ENCODE results near the gene NPEPL1.

The NPEPL1 gene

DNA sequence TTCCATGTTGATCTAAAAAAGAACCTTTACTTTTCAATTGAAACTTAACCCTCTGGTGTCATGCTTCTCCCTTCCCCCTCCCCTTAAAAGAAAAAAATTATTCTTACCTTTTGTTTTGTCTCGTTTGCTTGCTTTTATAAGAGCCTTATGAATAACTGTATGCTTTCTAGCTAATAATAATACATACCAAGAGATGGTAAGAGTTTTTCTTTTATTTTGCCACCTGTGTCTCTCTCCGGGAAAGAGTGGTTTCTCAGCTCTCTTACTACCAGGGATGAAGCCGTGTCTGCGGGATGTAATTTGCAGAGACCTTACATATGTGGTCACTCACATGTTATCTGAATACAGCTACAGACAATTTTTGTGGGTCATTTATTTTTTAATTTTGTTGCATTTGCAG lies 33.8 kb upstream of the NPEPL1 start:
- no peak for DNase-seq

DNA sequence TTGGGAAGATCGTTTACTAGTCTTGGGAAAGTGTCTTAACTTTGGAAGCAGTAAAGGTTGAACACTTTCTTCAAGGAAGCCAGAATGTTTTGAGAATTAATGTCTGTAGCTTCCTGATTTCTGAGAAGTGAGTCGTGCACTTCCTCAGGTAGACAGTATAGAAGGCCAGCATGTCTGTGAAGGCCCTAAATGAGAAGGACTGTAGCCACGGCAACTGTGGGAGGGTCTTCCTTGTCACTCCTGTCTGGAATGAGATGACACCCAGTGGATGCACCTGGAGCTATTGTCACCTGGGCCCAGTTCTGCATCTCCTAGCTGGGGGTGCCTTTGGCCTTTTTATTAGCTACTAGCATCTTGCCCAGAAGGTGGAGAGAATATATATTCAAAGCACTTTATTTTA lies 32.8 kb upstream of the NPEPL1 start:
- DNase-seq = no peak

DNA sequence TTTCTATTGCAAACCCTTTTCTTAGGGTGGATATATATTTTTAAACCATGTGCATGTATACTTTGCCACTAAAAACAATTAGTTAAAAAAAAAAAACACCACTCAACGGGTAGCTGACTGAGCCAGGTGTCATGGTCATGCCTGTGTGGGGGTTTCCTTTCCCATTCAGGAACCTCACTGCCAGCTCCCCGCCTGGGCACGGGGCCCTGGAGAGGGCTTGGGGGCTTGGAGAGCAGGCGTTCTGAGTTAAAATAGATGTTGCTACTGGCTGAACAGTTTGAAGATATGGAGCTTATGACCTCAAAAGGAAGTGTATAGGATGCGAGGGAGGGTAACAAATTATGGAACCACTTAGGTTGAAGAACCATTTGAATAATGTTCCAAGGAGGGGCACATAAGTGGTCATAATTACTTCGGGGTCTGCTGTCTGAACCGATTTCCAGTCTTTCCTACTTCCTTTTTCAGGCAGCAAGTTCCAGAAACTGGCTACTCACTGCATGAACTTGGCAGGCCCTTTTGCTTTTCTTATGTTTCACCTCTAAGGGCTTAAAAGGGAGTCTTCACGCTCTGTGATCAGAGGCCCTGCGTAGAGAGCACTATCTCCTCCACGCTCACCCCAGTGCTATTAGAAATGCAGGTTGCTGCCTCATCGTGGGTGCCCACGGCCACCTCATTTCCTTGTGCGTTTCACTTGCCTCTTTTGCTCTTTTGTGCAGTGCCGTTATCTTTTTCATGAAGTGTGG lies 31.6 kb upstream of the NPEPL1 start:
- DNase-seq = no peak

DNA sequence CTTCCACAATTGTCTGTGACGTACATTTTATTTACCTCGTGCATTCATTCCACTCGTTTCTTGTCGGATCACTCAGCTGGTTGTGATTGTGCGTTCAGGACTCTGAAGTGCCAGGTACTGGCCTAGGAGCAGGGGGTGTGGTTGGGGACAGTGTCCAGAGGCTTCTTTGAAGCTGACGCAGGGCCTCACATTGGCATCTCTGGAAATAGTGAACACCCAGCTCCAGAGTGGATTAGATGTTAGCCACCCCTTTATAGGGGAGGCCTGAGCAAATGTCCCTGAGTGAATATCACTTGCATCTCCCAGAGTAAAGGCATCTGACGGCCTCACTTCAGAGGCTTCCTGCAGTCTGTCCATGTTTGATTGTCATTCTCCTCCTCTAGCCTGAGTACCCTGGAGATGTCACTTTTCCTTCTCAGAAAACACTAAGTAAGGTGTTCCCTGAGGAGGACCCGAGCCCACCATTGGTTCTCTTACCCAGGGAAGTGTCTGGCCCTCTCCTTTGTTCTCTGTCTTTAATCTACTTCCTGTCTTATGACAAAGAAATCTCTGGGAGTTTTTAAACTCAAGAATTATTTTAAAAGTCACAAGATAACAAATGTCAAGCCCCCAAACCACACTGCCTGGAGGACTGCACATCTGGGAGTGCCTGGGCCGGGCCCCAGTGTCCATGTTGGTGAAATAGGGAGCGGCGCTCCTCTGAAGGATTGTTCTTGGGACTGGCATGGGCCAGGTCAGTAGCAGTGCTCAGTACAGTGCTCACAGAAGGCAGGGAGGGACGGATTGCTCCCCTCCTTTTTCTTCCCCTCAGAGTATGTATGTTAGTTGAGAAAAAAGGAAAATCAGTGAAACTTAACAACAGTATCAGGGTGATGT lies 30.8 kb upstream of the NPEPL1 start:
- no peak for DNase-seq

DNA sequence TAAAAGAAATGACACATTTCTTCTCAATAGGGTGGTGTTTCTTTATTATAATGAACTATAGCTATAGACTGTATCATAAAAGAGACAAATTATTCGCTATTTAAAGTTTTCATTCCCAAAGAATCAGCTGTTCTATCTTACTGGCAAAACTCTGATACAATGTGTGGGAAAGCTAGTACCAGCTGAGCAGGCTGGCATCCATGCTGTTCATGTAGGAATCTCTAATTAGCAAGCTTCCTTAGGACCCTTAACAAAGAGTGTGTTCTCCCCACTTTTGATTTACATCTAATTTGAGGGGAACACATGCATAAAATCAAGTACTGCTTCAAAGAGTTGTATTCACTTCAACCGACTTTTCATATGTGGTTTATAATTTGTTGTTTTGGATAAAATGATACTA lies 28.3 kb upstream of the NPEPL1 start:
- DNase-seq = no peak

DNA sequence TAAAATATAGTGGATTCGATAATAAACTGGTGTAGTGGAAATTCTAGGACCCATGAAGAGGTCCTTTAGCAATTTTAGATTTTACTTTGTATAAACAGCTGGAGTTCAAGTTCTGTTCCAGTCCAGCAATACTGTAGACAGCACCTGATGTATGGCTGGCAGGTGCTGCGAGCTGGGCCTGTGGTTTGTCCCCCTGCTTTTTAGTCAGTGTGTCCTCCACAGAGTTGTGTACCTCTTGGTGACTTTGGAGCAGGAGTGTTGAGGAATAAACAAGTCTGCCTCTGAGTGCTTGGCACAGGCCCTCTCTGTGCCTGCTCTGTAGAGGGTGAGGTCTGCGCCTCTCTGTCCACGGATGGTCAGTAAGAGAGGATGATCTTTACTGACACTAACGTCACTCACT lies 27.7 kb upstream of the NPEPL1 start:
- DNase-seq = no peak

DNA sequence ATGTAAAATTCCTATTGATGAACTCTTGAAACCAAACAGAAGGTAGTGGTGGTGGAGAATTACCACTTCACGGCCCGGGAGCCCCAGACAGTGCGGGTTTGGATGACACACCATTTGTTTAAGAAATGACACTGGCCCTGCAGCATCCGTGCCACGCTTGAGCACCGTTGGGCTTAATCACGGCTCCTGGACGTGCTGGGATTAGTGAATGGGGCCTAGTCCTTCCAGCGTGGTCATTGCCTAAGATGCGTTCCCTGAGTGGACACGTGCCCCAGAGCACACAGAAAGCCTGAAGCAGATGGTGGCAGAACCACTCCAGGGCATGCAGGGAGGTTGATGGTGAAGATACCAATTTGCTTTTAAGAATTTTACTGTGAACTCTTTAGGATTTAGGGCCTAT lies 27.0 kb upstream of the NPEPL1 start:
- DNase-seq = no peak

DNA sequence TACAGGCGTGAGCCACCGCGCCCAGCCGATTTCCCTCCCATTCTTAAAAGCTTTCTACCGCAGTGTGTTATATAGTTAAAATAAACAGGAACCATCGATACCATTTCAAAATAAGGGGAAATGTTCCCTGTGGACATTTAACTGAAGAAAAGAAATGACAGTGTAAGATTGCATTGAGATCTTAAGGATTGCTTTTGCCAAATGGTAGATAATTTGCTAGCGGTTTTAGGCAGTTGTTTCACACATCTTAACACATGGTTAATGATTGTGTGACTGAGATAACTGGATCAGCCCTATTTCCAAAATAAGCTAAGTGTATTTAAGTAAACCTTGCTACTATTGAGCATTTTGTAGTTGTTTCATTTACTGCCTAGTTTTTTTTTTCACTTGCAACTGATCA lies 25.9 kb upstream of the NPEPL1 start:
- DNase-seq = no peak

DNA sequence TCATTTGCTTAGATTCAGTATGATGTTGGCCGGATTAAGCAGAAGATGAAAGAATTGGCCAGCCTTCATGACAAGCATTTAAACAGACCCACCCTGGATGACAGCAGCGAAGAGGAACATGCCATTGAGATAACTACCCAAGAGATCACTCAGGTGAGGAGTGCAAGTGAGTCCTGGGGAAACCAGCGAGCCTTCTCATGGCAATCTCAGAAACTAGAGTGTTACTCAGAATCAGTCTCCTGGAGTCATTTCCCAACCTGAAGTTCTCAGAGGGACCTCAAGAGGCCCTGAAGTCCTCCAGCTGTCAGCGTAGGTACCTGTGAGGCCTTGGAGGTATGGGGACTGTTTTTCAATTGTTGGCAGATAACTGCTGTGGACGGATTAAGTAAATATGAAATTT lies 24.6 kb upstream of the NPEPL1 start:
- no peak for DNase-seq

DNA sequence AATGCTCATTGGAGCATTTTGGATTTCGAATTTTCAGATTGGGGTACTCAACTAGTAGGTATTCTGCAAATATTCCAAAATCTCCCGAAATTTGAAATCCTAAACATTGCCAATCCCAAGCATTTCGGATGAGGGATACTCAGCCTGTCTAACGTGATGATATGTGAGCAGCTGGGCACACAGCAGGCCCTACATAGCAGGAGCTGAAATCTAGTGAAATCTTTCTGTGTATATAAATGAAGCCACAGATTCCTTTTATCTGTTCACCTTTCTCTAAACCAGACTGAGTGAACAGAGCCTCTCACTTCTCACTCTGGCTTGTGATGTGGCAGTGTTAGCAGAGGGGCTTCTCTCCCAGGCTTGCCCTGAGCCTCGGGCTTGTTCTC lies 23.7 kb upstream of the NPEPL1 start:
- no peak for DNase-seq

DNA sequence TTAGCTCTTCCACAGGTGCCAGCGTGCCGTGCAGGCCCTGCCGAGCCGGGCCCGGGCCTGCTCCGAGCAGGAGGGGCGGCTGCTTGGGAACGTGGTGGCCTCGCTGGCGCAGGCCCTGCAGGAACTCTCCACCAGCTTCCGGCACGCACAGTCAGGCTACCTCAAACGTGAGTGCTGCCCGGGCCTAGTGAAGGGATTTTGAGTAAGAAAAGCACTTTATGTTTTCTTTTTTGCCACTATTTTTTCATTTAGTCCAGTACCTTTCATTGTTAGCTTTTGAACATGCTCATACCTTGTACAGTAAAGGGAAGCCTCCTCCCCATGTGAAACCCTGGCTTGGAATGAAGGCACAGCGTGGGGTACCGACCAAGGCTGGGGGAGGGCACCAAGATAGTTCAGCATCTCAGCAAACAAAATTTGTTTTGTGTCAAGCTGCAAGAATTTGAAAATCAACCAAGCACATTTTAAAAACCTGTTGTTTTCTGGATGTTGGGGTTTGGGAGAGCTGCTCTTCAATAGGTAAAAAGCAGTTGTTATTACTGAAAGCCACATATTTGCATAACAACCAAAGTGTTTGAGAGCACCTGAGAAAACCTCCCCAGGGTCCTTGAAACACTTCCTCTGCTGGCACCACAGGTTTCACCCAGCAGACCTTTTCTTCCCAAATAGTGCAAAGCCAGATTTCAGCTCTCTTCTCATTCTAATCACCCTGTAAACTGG lies 23.2 kb upstream of the NPEPL1 start:
- DNase-seq = no peak

DNA sequence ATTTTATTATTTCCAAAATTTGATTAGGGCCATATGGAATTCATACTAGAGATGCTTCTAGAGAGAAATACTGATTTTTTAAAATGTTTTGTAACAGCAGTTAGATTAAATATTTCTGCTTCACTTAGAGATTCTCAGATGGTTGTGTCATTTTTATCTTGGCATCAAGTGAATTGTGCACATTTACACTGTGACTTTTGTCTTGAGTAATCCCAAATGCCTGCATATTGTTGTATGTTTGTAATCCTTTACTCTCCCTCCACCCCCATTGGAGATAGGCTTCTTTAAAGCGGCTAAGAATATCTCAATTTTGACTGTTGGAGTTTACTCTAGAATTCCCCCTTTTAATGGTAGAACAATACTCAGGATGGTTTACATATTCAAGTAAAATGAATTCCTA lies 22.5 kb upstream of the NPEPL1 start:
- DNase-seq = no peak

DNA sequence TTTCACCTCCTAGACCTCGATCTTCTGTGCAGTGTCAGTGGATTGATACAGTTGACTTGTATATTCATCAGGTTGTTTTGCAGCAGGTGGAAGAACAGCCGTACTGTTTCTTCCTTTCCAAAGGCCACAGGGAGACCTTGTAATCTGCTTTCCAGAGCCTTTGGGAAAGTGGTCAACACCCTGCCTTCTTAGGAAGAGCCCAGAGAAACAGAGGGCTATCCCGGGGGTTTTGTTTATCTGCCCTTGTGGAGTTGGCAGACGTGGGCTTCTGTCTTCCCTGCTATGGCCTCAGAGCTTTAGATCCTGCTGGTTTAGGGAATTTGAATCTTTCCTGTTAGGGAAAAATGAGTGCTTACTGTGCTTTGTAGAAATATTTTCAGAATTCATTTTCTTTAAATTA lies 21.9 kb upstream of the NPEPL1 start:
- no peak for DNase-seq

DNA sequence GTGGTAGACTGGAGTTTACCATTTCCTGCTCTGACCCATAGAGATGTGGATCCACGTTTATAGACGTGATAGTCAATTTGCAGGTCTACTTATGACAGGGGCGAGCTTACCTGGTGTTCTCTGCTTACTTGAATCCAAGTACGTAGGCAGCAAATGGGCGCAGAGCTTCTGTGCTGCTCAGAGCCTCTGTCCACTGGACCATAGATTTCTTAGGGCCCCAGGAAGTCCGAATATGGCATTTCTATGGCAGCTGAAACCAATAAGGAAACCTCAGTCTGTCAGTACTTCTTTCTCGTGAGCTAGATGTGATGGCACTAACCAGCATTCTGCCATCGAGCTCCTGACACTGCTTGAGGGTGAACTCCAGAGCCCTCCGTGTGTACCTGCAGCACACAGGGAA lies 19.5 kb upstream of the NPEPL1 start:
- no peak for DNase-seq

DNA sequence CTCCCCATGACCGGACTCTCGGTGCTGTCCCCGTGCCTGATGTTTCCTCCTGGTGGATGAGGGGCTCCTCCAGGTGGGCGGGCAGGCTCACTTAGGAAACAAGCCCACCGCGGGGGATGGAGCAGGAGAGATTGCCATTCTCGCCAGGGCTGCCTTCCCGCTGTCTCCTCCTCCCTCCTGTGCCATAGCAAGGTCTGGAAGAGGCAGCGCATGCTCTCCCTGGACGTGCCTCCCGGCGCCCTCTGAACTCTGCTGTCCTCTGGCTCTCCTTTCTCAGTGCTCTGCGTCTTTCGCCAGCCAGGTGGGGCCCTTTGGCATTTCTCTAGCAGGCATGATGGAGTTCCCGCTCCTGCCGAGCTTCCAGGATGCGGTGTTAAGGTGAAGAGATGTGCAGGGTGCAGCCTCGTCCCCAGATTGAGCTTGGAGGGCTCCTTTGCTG lies 17.4 kb upstream of the NPEPL1 start:
- no peak for DNase-seq

DNA sequence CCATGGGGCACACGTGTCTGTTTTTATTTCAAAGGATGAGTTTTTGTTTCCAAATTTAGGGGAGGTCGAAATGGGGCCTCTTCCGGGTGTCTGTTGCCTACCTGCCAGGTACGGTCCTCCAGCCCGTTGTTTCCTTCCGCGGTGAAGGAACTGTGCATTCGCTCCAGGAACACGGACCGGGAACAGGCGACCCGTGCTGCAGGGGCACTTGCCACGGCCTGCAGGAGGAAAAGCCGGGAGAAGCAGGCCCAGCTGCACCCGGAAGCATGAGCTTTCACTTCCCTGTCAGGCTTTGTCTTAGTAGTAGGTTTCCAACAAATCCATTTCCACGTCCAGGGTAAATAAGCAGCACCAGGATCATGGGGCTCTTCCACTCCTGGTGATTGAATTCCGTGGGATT lies 17.0 kb upstream of the NPEPL1 start:
- no peak for DNase-seq

DNA sequence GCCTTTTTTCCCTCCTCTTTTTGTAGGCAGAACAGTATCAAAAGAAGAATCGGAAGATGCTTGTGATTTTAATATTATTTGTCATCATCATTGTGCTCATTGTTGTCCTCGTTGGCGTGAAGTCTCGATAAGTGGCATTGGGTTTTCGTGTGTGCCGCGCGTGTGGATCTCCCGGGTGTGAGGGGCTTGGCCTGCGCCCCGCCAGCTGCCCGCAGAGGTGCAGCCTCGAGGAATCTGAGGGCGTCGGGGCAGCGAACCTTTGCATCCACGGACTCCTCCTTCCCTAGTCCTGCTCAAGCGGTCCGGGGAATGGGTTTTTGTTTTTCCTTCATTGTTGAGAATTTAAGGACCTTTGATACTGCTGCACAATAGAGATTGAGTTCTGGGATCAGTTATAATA lies 16.4 kb upstream of the NPEPL1 start:
- DNase-seq = no peak

DNA sequence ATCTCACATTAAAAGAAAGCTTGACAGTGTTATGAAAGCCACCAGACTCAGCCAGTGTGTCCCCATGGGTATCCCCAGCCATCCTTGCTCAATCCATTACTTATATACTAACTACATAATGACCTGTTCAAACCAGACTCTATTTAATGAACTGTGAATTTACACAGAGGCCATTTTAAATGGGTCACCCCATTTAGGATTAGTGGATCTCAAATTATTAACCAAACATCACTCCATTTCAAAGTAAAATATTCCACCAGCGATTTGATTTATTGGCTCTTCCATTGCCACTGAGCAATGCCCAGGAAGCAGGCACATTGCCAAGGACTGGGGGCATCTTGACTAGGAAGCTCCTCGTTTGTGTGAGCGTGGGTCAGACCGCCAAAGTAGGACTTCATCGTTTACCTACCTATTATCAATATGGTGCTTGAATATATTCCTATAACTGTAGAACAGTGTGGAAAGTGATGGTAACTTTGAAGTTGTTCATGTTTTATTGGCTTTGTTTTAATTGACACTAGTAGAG lies 15.5 kb upstream of the NPEPL1 start:
- DNase-seq = no peak

DNA sequence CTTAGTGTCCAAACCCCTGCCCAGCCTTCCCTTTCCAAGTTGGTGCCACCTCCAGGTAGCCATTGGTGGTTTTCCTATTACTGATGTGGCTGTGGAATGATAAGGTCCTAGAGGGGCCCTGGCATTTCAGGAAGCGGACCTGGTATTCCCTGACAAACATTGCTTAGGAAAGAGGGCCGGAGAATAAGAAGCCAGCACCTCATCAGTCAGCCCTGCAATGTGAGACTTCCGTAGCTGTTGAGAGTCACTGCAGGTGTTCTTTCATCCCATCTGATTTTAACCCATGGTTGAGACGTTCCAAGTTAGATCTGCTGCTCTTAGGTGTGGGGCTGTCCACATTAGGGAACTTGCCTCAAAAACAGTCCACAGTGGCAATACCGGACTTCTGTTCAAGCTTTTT lies 14.8 kb upstream of the NPEPL1 start:
- DNase-seq = no peak

DNA sequence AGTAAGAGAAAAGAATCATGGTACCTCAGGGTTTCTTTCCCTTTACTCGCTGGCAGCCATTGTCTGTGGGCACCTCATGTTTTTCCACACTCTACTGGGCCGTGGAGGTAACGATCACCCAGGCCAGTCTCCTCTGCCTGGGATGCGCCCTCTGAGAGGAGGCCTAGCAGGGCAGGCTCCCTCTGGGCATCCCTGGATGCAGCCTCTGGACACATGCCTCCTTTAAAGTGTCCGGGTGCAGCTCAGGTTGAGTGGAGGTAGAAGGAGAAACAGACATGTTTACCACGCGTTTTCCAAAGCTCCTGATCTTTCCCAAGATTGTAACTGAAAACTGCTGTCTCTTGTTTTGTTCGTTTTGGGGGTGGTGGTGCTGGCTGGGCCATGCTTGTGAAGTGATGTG lies 13.8 kb upstream of the NPEPL1 start:
- no peak for DNase-seq

DNA sequence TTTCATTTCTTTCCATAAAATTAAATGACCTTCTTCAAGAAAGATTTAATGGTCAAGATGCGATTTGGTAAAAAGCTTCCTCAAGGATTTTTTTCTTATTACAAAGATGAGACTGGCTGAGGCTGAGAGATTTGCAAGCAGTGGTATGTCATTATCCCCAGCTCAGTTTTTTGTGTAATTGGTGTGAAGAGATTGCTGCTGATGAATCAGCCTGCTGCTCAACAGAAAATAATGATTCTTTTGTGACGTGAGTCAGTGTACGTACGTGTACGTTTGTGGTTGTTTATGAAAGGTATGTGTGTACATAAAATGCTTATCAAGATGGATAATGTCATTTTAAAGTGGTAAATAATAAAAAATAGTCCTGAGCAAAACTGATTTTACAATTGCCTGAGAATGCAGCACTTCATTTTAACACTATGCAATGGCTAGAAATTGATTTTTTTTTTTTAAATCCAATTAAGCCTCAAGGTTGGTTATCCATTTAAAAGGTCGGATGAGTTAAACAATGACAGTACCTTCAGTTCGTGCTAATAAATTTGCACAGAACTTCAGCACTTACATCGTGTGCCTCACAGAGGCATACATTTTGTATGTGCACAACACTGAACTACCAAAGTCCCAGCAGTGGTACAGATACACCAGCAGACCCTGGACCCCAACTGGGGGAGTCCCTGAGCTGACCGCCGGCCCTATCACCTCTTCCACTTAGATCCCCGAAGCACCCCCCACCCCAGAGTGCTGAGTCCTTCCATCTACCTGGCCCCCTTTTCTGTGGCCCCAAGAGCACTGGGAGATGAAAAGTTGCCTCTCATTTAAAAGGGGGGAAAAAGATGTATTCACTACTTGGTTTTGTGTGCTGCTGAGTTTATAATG lies 9.7 kb upstream of the NPEPL1 start:
- DNase-seq = no peak

DNA sequence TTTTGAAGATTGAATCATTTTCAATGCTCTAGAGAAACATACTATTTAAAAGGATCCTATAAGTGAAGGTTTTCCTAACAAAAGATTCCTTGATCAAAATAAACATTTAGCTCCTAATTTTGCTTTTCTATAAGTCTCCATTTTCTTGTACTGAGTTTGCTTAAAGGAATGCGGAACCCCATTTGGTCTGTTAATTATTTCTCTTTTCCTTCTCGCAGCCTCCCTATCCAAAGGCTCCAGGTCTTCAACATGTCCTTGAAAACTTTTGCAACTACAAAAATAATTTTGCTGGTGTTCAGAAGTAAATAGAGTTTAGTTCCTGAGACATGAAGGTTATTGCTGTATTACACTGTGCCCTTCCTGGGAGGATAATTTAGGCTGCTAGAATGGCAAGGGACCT lies 8.3 kb upstream of the NPEPL1 start:
- no peak for DNase-seq

DNA sequence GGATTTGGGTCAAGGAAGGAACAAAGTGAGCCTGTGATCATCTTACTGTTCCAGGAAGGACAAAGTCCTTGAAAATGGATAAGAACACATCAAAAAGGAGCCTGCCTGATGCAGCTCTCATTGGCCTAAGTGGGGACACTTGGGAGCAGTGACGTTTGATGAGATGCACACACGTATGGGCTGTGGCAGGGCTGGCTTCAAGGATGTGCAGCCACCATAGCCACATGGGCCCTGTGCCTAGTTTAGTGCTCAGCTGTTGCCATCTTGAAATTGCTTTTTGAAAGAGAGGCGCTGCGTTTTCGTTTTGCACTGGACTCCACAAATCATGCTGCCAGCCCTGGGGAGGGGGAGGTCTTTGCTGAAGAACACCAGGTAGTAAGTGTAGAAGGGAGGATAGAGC lies 6.6 kb upstream of the NPEPL1 start:
- DNase-seq = no peak

All from NCI-H1694 treated with DMSO at 0.1 percent for 48 hours (cell line).